Rectal smooth muscle tissue (tissue), 1 donor: Measurements from ENCODE around the gene SMAD4.
"Not testable (repeated sequence)": the region's sequence is repeated elsewhere in the genome, so short reads cannot be mapped to it uniquely, and the experiment has no call there.

Source experiments
- H3K27ac ChIP-seq: one replicate; pipeline ENCODE4 v1.7.0; 2013; ENCODE audit warnings: low read depth, low read length, inconsistent platforms
- H3K27me3 ChIP-seq: one replicate; pipeline ENCODE4 v1.7.0; 2013; ENCODE audit warnings: low read length; ENCODE audit not compliant: control insufficient read depth, insufficient read depth
- H3K36me3 ChIP-seq: one replicate; pipeline ENCODE4 v1.7.0; 2013; ENCODE audit warnings: low read length; ENCODE audit not compliant: control insufficient read depth, insufficient read depth
- H3K4me1 ChIP-seq: one replicate; pipeline ENCODE4 v1.7.0; 2013; ENCODE audit warnings: low read length; ENCODE audit not compliant: control insufficient read depth, insufficient read depth
- H3K4me3 ChIP-seq: one replicate; pipeline ENCODE4 v1.7.0; 2013; ENCODE audit warnings: low read length
- H3K9ac ChIP-seq: one replicate; pipeline ENCODE4 v1.7.0; 2013; ENCODE audit warnings: low read length

The SMAD4 gene

GRCh38 chr18:51108330-51108729, 78.3 kb downstream of the SMAD4 start:
- H3K9ac ChIP-seq = no peak overlapping the region
- no peak overlapping the region for H3K27ac ChIP-seq
- no peaks in the 10 kb centered on the region for H3K4me1 ChIP-seq
- no peak overlapping the region for H3K4me3 ChIP-seq
- no peaks in the 10 kb centered on the region for H3K27me3 ChIP-seq
- no peaks in the 10 kb centered on the region for H3K36me3 ChIP-seq

- Histone ChIP-seq H3K9ac (no peak overlapping the region), H3K4me1 (no peaks in the 10 kb centered on the region), H3K36me3 (no peaks in the 10 kb centered on the region), H3K27ac (no peak overlapping the region), H3K27me3 (no peaks in the 10 kb centered on the region), H3K4me3 (no peak overlapping the region)
Measured at GRCh38 chr18:51110073-51110797, 80.2 kb downstream of the SMAD4 start.

- not testable (repeated sequence) for H3K9ac ChIP-seq, H3K36me3 ChIP-seq, H3K4me3 ChIP-seq, H3K27ac ChIP-seq, H3K27me3 ChIP-seq, H3K4me1 ChIP-seq
Measured at GRCh38 chr18:51111633-51112355, 81.8 kb downstream of the SMAD4 start.

GRCh38 chr18:51116996-51117395, 87.0 kb downstream of the SMAD4 start:
- H3K27ac ChIP-seq, H3K4me1 ChIP-seq, H3K9ac ChIP-seq, H3K4me3 ChIP-seq, H3K27me3 ChIP-seq, H3K36me3 ChIP-seq: not testable (repeated sequence)

- not testable (repeated sequence) for H3K36me3 ChIP-seq, H3K4me3 ChIP-seq, H3K9ac ChIP-seq, H3K27ac ChIP-seq, H3K4me1 ChIP-seq, H3K27me3 ChIP-seq
Measured at GRCh38 chr18:51119561-51119960, 89.5 kb downstream of the SMAD4 start.

GRCh38 chr18:51119976-51120375, 90.0 kb downstream of the SMAD4 start:
- not testable (repeated sequence) for H3K4me1 ChIP-seq, H3K27me3 ChIP-seq, H3K4me3 ChIP-seq, H3K27ac ChIP-seq, H3K36me3 ChIP-seq, H3K9ac ChIP-seq

- Histone ChIP-seq H3K9ac (no peak overlapping the region), H3K36me3 (no peaks in the 10 kb centered on the region), H3K4me3 (no peak overlapping the region), H3K27me3 (peaks cover 3% of the 10 kb centered on the region), H3K27ac (no peak overlapping the region), H3K4me1 (no peaks in the 10 kb centered on the region)
Measured at GRCh38 chr18:51120809-51121596, 91.0 kb downstream of the SMAD4 start.

GRCh38 chr18:51121597-51121857, 91.5 kb downstream of the SMAD4 start:
- no peak overlapping the region for H3K4me3 ChIP-seq
- no peaks in the 10 kb centered on the region for H3K4me1 ChIP-seq
- no peaks in the 10 kb centered on the region for H3K36me3 ChIP-seq
- H3K9ac ChIP-seq = no peak overlapping the region
- peaks cover 3% of the 10 kb centered on the region for H3K27me3 ChIP-seq
- H3K27ac ChIP-seq = no peak overlapping the region

- Histone ChIP-seq H3K4me3 (no peak overlapping the region), H3K27me3 (peaks cover 3% of the 10 kb centered on the region), H3K9ac (no peak overlapping the region), H3K27ac (no peak overlapping the region), H3K4me1 (no peaks in the 10 kb centered on the region), H3K36me3 (no peaks in the 10 kb centered on the region)
Measured at GRCh38 chr18:51122266-51123045, 92.4 kb downstream of the SMAD4 start.

- H3K9ac ChIP-seq = no peak overlapping the region
Measured at GRCh38 chr18:51123046-51123395, 93.0 kb downstream of the SMAD4 start.

GRCh38 chr18:51123481-51123880, 93.5 kb downstream of the SMAD4 start:
- no peak overlapping the region for H3K9ac ChIP-seq
- H3K4me3 ChIP-seq = no peak overlapping the region
- peaks cover 3% of the 10 kb centered on the region for H3K27me3 ChIP-seq
- no peaks in the 10 kb centered on the region for H3K4me1 ChIP-seq
- H3K27ac ChIP-seq = no peak overlapping the region
- no peaks in the 10 kb centered on the region for H3K36me3 ChIP-seq

More at GRCh38 chr18:51123046-51123395, 93.0 kb downstream of the SMAD4 start:
- Histone ChIP-seq H3K27ac (no peak overlapping the region), H3K4me1 (no peaks in the 10 kb centered on the region), H3K4me3 (no peak overlapping the region), H3K36me3 (no peaks in the 10 kb centered on the region), H3K27me3 (peaks cover 3% of the 10 kb centered on the region)

- H3K9ac ChIP-seq = no peak overlapping the region
- H3K27me3 ChIP-seq = peaks cover 3% of the 10 kb centered on the region
- H3K4me3 ChIP-seq = no peak overlapping the region
- no peaks in the 10 kb centered on the region for H3K4me1 ChIP-seq
- H3K36me3 ChIP-seq = no peaks in the 10 kb centered on the region
- H3K27ac ChIP-seq = no peak overlapping the region
Measured at GRCh38 chr18:51123936-51124486, 94.0 kb downstream of the SMAD4 start.
